HCT116 (cell line): Measurements from ENCODE around the gene TNIP3. TPM values are rescaled to one million over a fixed set of nuclear protein-coding genes. Genes with fewer than 3 reads are reported as not detected.
A peak's percentile ranks its signal among the peaks of the same experiment; 100 is the strongest.

Experiments
- ATAC-seq: fragments of 200-7000 bp; cut with Tn5 transposase; 2 replicates; pipeline ENCODE4 v1.9.1; 2020; ENCODE audit warnings: mild to moderate bottlenecking, moderate library complexity
- BruUV-seq: library from RNA; stranded (reverse); fragments of 400-500 nt; replicated peaks from 2 replicates; lab custom pipeline; 2021; lab: Mats Ljungman, UMichigan
- CTCF ChIA-PET: fragments of 300-600 bp; sonication (Branson Sonifier 250); formaldehyde crosslinking; loops from one replicate; lab custom pipeline; 2021; ENCODE audit warnings: antibody characterized with exemption; lab: Charles Lee
- POLR2A ChIA-PET: fragments of 300-600, 350-600 bp; sonication (Branson Sonifier 250); formaldehyde crosslinking; loops from one replicate; lab custom pipeline; 2021; ENCODE audit warnings: antibody characterized with exemption; lab: Charles Lee
- RAD21 ChIA-PET, 2 experiments: fragments of 300-600 bp; sonication (Branson Sonifier 250); formaldehyde crosslinking; loops; one replicate each; lab custom pipeline; 2023; ENCODE audit warnings: low total read pairs in 2 of 2; ENCODE audit not compliant: uncharacterized antibody in 2 of 2, unreplicated experiment in 2 of 2, low non-redundant PET in 1 of 2; lab: Charles Lee
- DNase-seq: peaks from one replicate; pipeline ENCODE4 v3.0.0-alpha.2; 2010; ENCODE audit warnings: low read depth, low spot score
- H2AFZ ChIP-seq: fragments of 200-600 bp; shearing (Covaris generic), sonication (generic); 2 replicates; pipeline ENCODE4 v1.6.1; 2017; ENCODE audit warnings: low read depth, mixed run types, mixed read lengths, antibody characterized with exemption, low read length; ENCODE audit not compliant: poor library complexity, severe bottlenecking
- H3K27ac ChIP-seq: 2 replicates; pipeline ENCODE4 v1.5.1; 2012; ENCODE audit warnings: low read depth, low read length
- H3K27me3 ChIP-seq: fragments of 200-600 bp; sonication (generic); 2 replicates; pipeline ENCODE4 v1.6.1; 2016; ENCODE audit warnings: mixed run types, low read length, mixed read lengths; ENCODE audit not compliant: insufficient read depth
- H3K36me3 ChIP-seq, 2 experiments: fragments of 200-500 bp in 1 of 2; fragments of 200-600 bp in 1 of 2; sonication (Bioruptor generic) in 1 of 2; sonication (generic) in 1 of 2; 2 replicates each; pipeline versions ENCODE4 v1.5.1 to v1.6.1; 2014 to 2016; ENCODE audit warnings: low read length in 2 of 2, inconsistent platforms in 1 of 2, mixed read lengths in 1 of 2, mixed run types in 1 of 2; ENCODE audit not compliant: insufficient read depth in 2 of 2, control insufficient read depth in 1 of 2
- H3K4me1 ChIP-seq, 2 experiments: fragments of 200-600 bp in 1 of 2; sonication (generic) in 1 of 2; 2 replicates each; pipeline versions ENCODE4 v1.5.1 to v1.6.1; 2012 to 2017; ENCODE audit warnings: low read length in 2 of 2, inconsistent platforms in 1 of 2, mild to moderate bottlenecking in 1 of 2, mixed read lengths in 1 of 2, mixed run types in 1 of 2, moderate library complexity in 1 of 2; ENCODE audit not compliant: insufficient read depth in 2 of 2, control insufficient read depth in 1 of 2
- H3K4me2 ChIP-seq: fragments of 200-600 bp; sonication (generic); 2 replicates; pipeline ENCODE4 v1.6.1; 2017; ENCODE audit warnings: mixed run types, low read length, mixed read lengths
- H3K4me3 ChIP-seq, 2 experiments: fragments of 200-600 bp in 1 of 2; sonication (generic) in 1 of 2; replicated peaks in 1 of 2; 2 replicates each; pipeline ENCODE4 v1.5.1; 2011 to 2016; ENCODE audit warnings: low read length in 2 of 2, control low read depth in 1 of 2, low read depth in 1 of 2, mild to moderate bottlenecking in 1 of 2, mixed read lengths in 1 of 2, mixed run types in 1 of 2
- H3K79me2 ChIP-seq: fragments of 200-600 bp; sonication (generic); 2 replicates; pipeline ENCODE4 v1.6.1; 2017; ENCODE audit warnings: mild to moderate bottlenecking, mixed run types, low read length, moderate library complexity, mixed read lengths; ENCODE audit not compliant: insufficient read depth
- H3K9ac ChIP-seq: fragments of 200-600 bp; sonication (generic); 2 replicates; pipeline ENCODE4 v1.6.1; 2016; ENCODE audit warnings: low read length, mixed read lengths
- H3K9me2 ChIP-seq: fragments of 200-600 bp; sonication (generic), shearing (Covaris generic); 2 replicates; pipeline ENCODE4 v1.6.1; 2017; ENCODE audit warnings: mixed run types, mild to moderate bottlenecking, moderate library complexity; ENCODE audit not compliant: insufficient read depth
- H3K9me3 ChIP-seq, 2 experiments: fragments of 200-500 bp in 1 of 2; fragments of 200-600 bp in 1 of 2; sonication (Bioruptor generic) in 1 of 2; sonication (generic) in 1 of 2; 2 replicates each; pipeline ENCODE4 v1.6.1; 2014 to 2017; ENCODE audit warnings: low read length in 2 of 2, mixed read lengths in 2 of 2, inconsistent platforms in 1 of 2, low read depth in 1 of 2, mild to moderate bottlenecking in 1 of 2, mixed run types in 1 of 2, moderate library complexity in 1 of 2; ENCODE audit not compliant: control insufficient read depth in 1 of 2, insufficient read depth in 1 of 2
- H4K20me1 ChIP-seq: fragments of 200-600 bp; sonication (generic), shearing (Covaris generic); 2 replicates; pipeline ENCODE4 v1.6.1; 2017; ENCODE audit warnings: mixed run types, mild to moderate bottlenecking, moderate library complexity; ENCODE audit not compliant: insufficient read depth
- CTCF ChIP-seq, 3 experiments: fragments of 200-600 bp in 1 of 3; sonication (generic) in 1 of 3; IDR thresholded peaks in 2 of 3; conservative IDR thresholded peaks in 1 of 3; 2 replicates each; pipeline ENCODE4 v1.5.1; 2012 to 2017; ENCODE audit warnings: low read depth in 2 of 3, low read length in 2 of 3, antibody characterized with exemption in 1 of 3, borderline replicate concordance in 1 of 3, control low read depth in 1 of 3, mild to moderate bottlenecking in 1 of 3, mixed read lengths in 1 of 3, mixed run types in 1 of 3, moderate library complexity in 1 of 3; ENCODE audit not compliant: insufficient read depth in 1 of 3
- EZH2 ChIP-seq: fragments of 200-600 bp; sonication (generic); IDR thresholded peaks from 2 replicates; pipeline ENCODE4 v1.6.1; 2017; ENCODE audit warnings: antibody characterized with exemption, mixed run types
- JUND ChIP-seq: IDR thresholded peaks from 2 replicates; pipeline ENCODE4 v1.6.1; 2012
- MAX ChIP-seq: IDR thresholded peaks from 2 replicates; pipeline ENCODE4 v1.6.1; 2012
- POLR2A ChIP-seq: IDR thresholded peaks from 2 replicates; pipeline ENCODE4 v1.7.0; 2011; ENCODE audit warnings: borderline replicate concordance; ENCODE audit not compliant: insufficient read depth, insufficient read length; ENCODE audit errors: extremely low read depth
- RAD21 ChIP-seq: IDR thresholded peaks from 2 replicates; pipeline ENCODE4 v1.6.1; 2012; ENCODE audit warnings: low read depth, mild to moderate bottlenecking
- REST ChIP-seq: IDR thresholded peaks from 2 replicates; pipeline ENCODE4 v1.6.1; 2012; ENCODE audit warnings: low read depth
- SIN3A ChIP-seq: IDR thresholded peaks from 2 replicates; pipeline ENCODE4 v1.6.1; 2012; ENCODE audit warnings: low read depth
- ZFX ChIP-seq: fragments of 450-650 bp; IDR thresholded peaks from 2 replicates; pipeline ENCODE4 v1.6.1; 2017
- ZNF274 ChIP-seq: fragments of 200-500 bp; sonication (Bioruptor generic); IDR thresholded peaks from 2 replicates; pipeline ENCODE4 v1.6.1; 2014; ENCODE audit warnings: mild to moderate bottlenecking, low read depth, low read length, inconsistent platforms
- intact Hi-C: fragments of 100-400 bp; cut with micrococcal nuclease; formaldehyde crosslinking; loops from 2 replicates; pipeline ENCODE4 v1.10.0; 2022
- total RNA-seq: library from RNA; stranded (reverse); gene quantifications from one replicate; pipeline ENCODE4 v1.2.1, GENCODE V29; 2021; ENCODE audit not compliant: unreplicated experiment

Gene TNIP3
- total RNA-seq, 1 experiment from 2014 or later: not detected

GRCh38 chr4:121195649-121196048, 31.5 kb upstream of the TNIP3 start:
- Histone ChIP-seq H3K27me3 (no peaks in the 10 kb centered on the region), H3K4me1 (peaks cover 0 to 3% of the 10 kb centered on the region in 2 experiments; a peak in 1 of 4 replicates), H3K4me3 (no peak overlapping the region), H3K9me3 (no peaks in the 10 kb centered on the region), H4K20me1 (no peaks in the 10 kb centered on the region), H3K27ac (no peak overlapping the region), H3K9me2 (no peaks in the 10 kb centered on the region), H3K79me2 (no peaks in the 10 kb centered on the region), H2AFZ (peak overlapping the region; percentile 66), H3K9ac (no peak overlapping the region), H3K4me2 (no peak overlapping the region), H3K36me3 (no peaks in the 10 kb centered on the region)
- ATAC-seq (no peak), DNase-seq (no peak)
- ChIA-PET CTCF (no interaction called here), RAD21 (no interaction called here), POLR2A (no interaction called here)
- intact Hi-C loops: no loop called here
- no TSS peak for BruUV-seq
- TF ChIP-seq MAX (no peak), ZFX (no peak), EZH2 (no peak), POLR2A (no peak), REST (no peak), JUND (no peak)

- CTCF ChIA-PET: interaction anchor here (0.6 to 1.9 kb wide), 32 partner anchors 8 to 544 kb away, joined by 3 to 33 read pairs (median 4); no protein-coding TSS in a partner anchor
- no TSS peak for BruUV-seq
- no peak overlapping the region for H2AFZ ChIP-seq
These were observed 28.4 kb upstream of the TNIP3 start for GRCh38 chr4:121192480-121192879.

More at GRCh38 chr4:121192480-121192879, 28.4 kb upstream of the TNIP3 start:
- H3K9me3 ChIP-seq: no peaks in the 10 kb centered on the region
- POLR2A ChIA-PET: no interaction called here
- H3K4me3 ChIP-seq: no peak overlapping the region
- H3K27me3 ChIP-seq: no peaks in the 10 kb centered on the region
- ATAC-seq: peak; percentile 70
- no peaks in the 10 kb centered on the region for H3K9me2 ChIP-seq
- H3K4me2 ChIP-seq: peak overlapping the region; percentile 44
- no peak overlapping the region for H3K9ac ChIP-seq
- intact Hi-C loops: loop anchor here (1.0 to 5.0 kb wide), 5 partner anchors 60 to 544 kb away; no protein-coding TSS in a partner anchor
- no peak overlapping the region for H3K27ac ChIP-seq
- DNase-seq: peak; percentile 33
- no peak for TF ChIP-seq ZNF274
- no peak for TF ChIP-seq SIN3A
- peak; percentile 66 to 78 (median 68) for TF ChIP-seq CTCF (IDR thresholded peaks at IDR 0.05 in 2 of 3, conservative IDR thresholded peaks at IDR 0.05 in 1 of 3; ENCODE audit: borderline replicate concordance in 1 of 3, insufficient read depth in 1 of 3, low read depth in 2 of 3, low read length in 2 of 3)
- peak; percentile 76 for TF ChIP-seq RAD21
- TF ChIP-seq, all 23 proteins: peak for 2
- no peaks in the 10 kb centered on the region for H3K36me3 ChIP-seq
- RAD21 ChIA-PET: interaction anchor here (0.6 to 1.5 kb wide), 4 partner anchors 63 to 116 kb away, joined by 3 to 4 read pairs (median 3); no protein-coding TSS in a partner anchor
- no peaks in the 10 kb centered on the region for H4K20me1 ChIP-seq
- peaks cover 0 to 3% of the 10 kb centered on the region in 2 experiments; a peak in 1 of 4 replicates for H3K4me1 ChIP-seq
- no peaks in the 10 kb centered on the region for H3K79me2 ChIP-seq
